NT2/D1 (cell line): ENCODE measurements around the gene TBC1D16.
"Not testable (repeated sequence)": the region's sequence is repeated elsewhere in the genome, so short reads cannot be mapped to it uniquely, and the experiment has no call there.

ENCODE experiments used
- DNase-seq: peaks from one replicate; pipeline ENCODE4 v3.0.0-alpha.2; 2011; ENCODE audit warnings: low read depth, low spot score
- H3K27me3 ChIP-seq: 2 replicates; pipeline ENCODE4 v1.6.0; 2011; ENCODE audit warnings: mild to moderate bottlenecking; ENCODE audit not compliant: insufficient read length, insufficient read depth
- H3K36me3 ChIP-seq: 2 replicates; pipeline ENCODE4 v1.6.1; 2011; ENCODE audit warnings: mild to moderate bottlenecking, low read length, mixed read lengths; ENCODE audit not compliant: insufficient read depth, insufficient read length
- H3K4me1 ChIP-seq: 2 replicates; pipeline ENCODE4 v1.5.1; 2011; ENCODE audit not compliant: insufficient read depth, insufficient read length
- H3K4me3 ChIP-seq: 2 replicates; pipeline ENCODE4 v1.5.1; 2011; ENCODE audit warnings: low read depth; ENCODE audit not compliant: insufficient read length
- H3K9ac ChIP-seq: 2 replicates; pipeline ENCODE4 v1.6.0; 2011; ENCODE audit warnings: low read depth; ENCODE audit not compliant: insufficient read length
- H3K9me3 ChIP-seq: 2 replicates; pipeline ENCODE4 v1.5.1; 2011; ENCODE audit warnings: mild to moderate bottlenecking, low read length; ENCODE audit not compliant: insufficient read depth
- SUZ12 ChIP-seq: IDR thresholded peaks from 2 replicates; pipeline ENCODE4 v1.6.1; 2011; ENCODE audit not compliant: insufficient read length, insufficient read depth; ENCODE audit errors: extremely low read depth
- YY1 ChIP-seq: IDR thresholded peaks from 2 replicates; pipeline ENCODE4 v1.6.1; 2011; ENCODE audit not compliant: insufficient read length, insufficient read depth
- ZNF274 ChIP-seq: IDR thresholded peaks from 2 replicates; pipeline ENCODE4 v1.6.1; 2011; ENCODE audit warnings: mild to moderate bottlenecking, low read depth, low read length

Gene TBC1D16

GRCh38 chr17:79974566-79975497 is 60.8 kb downstream of the TBC1D16 start:
- no peaks in the 10 kb centered on the region for H3K27me3 ChIP-seq
- peaks cover 42% of the 10 kb centered on the region for H3K36me3 ChIP-seq
- no peak for TF ChIP-seq YY1
- no peak for TF ChIP-seq ZNF274
- no peak for TF ChIP-seq SUZ12
- H3K9me3 ChIP-seq, result no peaks in the 10 kb centered on the region
- H3K4me1 ChIP-seq, result peaks cover 5% of the 10 kb centered on the region
- no peak overlapping the region for H3K9ac ChIP-seq
- no peak overlapping the region for H3K4me3 ChIP-seq
- no peak for DNase-seq

- Histone ChIP-seq H3K9me3 (no peaks in the 10 kb centered on the region), H3K9ac (no peak overlapping the region), H3K4me1 (peaks cover 5% of the 10 kb centered on the region), H3K36me3 (peaks cover 14% of the 10 kb centered on the region), H3K27me3 (no peaks in the 10 kb centered on the region), H3K4me3 (no peak overlapping the region)
- no peak for DNase-seq
- no peak for TF ChIP-seq ZNF274
- no peak for TF ChIP-seq SUZ12
- TF ChIP-seq YY1, result no peak
These were observed 64.0 kb downstream of the TBC1D16 start for GRCh38 chr17:79971651-79972050.

- no peaks in the 10 kb centered on the region for H3K9me3 ChIP-seq
- H3K27me3 ChIP-seq, result no peaks in the 10 kb centered on the region
- no peak overlapping the region for H3K9ac ChIP-seq
- peaks cover 8% of the 10 kb centered on the region for H3K36me3 ChIP-seq
- no peak overlapping the region for H3K4me3 ChIP-seq
- no peak for DNase-seq
- H3K4me1 ChIP-seq, result peaks cover 5% of the 10 kb centered on the region
- TF ChIP-seq ZNF274, result no peak
- TF ChIP-seq SUZ12, result no peak
- no peak for TF ChIP-seq YY1
These were observed 65.0 kb downstream of the TBC1D16 start for GRCh38 chr17:79970576-79971068.

GRCh38 chr17:79969906-79970305 is 65.8 kb downstream of the TBC1D16 start:
- no peaks in the 10 kb centered on the region for H3K27me3 ChIP-seq
- H3K9ac ChIP-seq, result no peak overlapping the region
- peaks cover 12% of the 10 kb centered on the region for H3K36me3 ChIP-seq
- no peak for DNase-seq
- H3K4me1 ChIP-seq, result peaks cover 4% of the 10 kb centered on the region
- no peaks in the 10 kb centered on the region for H3K9me3 ChIP-seq
- TF ChIP-seq ZNF274 (no peak), YY1 (no peak), SUZ12 (no peak)
- no peak overlapping the region for H3K4me3 ChIP-seq

GRCh38 chr17:79968116-79968515 is 67.6 kb downstream of the TBC1D16 start:
- H3K9me3 ChIP-seq, result no peaks in the 10 kb centered on the region
- no peak for DNase-seq
- peaks cover 3% of the 10 kb centered on the region for H3K4me1 ChIP-seq
- no peaks in the 10 kb centered on the region for H3K27me3 ChIP-seq
- TF ChIP-seq SUZ12, result no peak
- TF ChIP-seq ZNF274, result no peak
- no peak for TF ChIP-seq YY1
- H3K36me3 ChIP-seq, result peaks cover 12% of the 10 kb centered on the region
- no peak overlapping the region for H3K9ac ChIP-seq
- no peak overlapping the region for H3K4me3 ChIP-seq

GRCh38 chr17:79966681-79967080 is 69.0 kb downstream of the TBC1D16 start:
- TF ChIP-seq SUZ12 (no peak), ZNF274 (no peak), YY1 (no peak)
- H3K27me3 ChIP-seq, result no peaks in the 10 kb centered on the region
- DNase-seq, result no peak
- no peak overlapping the region for H3K4me3 ChIP-seq
- H3K9me3 ChIP-seq, result 0 out of 2 replicates have a peak, but pooled peaks cover 3% of the 10 kb centered on the region
- H3K4me1 ChIP-seq, result peaks cover 3% of the 10 kb centered on the region
- peaks cover 6% of the 10 kb centered on the region for H3K36me3 ChIP-seq
- no peak overlapping the region for H3K9ac ChIP-seq

GRCh38 chr17:79965806-79966205 is 69.9 kb downstream of the TBC1D16 start:
- Histone ChIP-seq H3K4me1 (peaks cover 3% of the 10 kb centered on the region), H3K4me3 (no peak overlapping the region), H3K9ac (no peak overlapping the region), H3K36me3 (peaks cover 3% of the 10 kb centered on the region), H3K9me3 (peaks cover 9% of the 10 kb centered on the region; the same call in 1 of the 2 replicates), H3K27me3 (no peaks in the 10 kb centered on the region)
- no peak for TF ChIP-seq SUZ12
- no peak for TF ChIP-seq ZNF274
- no peak for TF ChIP-seq YY1
- no peak for DNase-seq

GRCh38 chr17:79962467-79962866 is 73.2 kb downstream of the TBC1D16 start:
- not testable (repeated sequence) for H3K4me3 ChIP-seq, DNase-seq, H3K9me3 ChIP-seq, H3K27me3 ChIP-seq, H3K4me1 ChIP-seq, H3K9ac ChIP-seq, H3K36me3 ChIP-seq

GRCh38 chr17:79961567-79961966 is 74.1 kb downstream of the TBC1D16 start:
- not testable (repeated sequence) for H3K4me1 ChIP-seq, H3K27me3 ChIP-seq, H3K36me3 ChIP-seq, H3K9ac ChIP-seq, H3K9me3 ChIP-seq, DNase-seq, H3K4me3 ChIP-seq
